ENCODE results near the gene WDFY4. TPM values are rescaled to one million over a fixed set of nuclear protein-coding genes. Genes with fewer than 3 reads are reported as not detected.

Gene WDFY4
- polyA plus RNA-seq, 4 donors, result 1.3 to 2.1 (median 1.7) TPM

- no peak for DNase-seq (ENCODE audit: low read depth in 4 of 4, low spot score in 3 of 4)
Measured at GRCh38 chr10:48839809-48840679, 155.4 kb downstream of the WDFY4 start.

GRCh38 chr10:48842231-48842630 is 157.6 kb downstream of the WDFY4 start:
- DNase-seq (ENCODE audit: low read depth in 4 of 4, low spot score in 3 of 4), result no peak

- no peak for DNase-seq (ENCODE audit: low read depth in 4 of 4, low spot score in 3 of 4)
Measured at GRCh38 chr10:48843198-48843597, 158.5 kb downstream of the WDFY4 start.

GRCh38 chr10:48844616-48845015 is 159.9 kb downstream of the WDFY4 start:
- no peak for DNase-seq (ENCODE audit: low read depth in 4 of 4, low spot score in 3 of 4)

GRCh38 chr10:48845512-48845911 is 160.8 kb downstream of the WDFY4 start:
- no peak for DNase-seq (ENCODE audit: low read depth in 4 of 4, low spot score in 3 of 4)

GRCh38 chr10:48847691-48848090 is 163.0 kb downstream of the WDFY4 start:
- DNase-seq (ENCODE audit: low read depth in 4 of 4, low spot score in 3 of 4), result no peak

- no peak for DNase-seq (ENCODE audit: low read depth in 4 of 4, low spot score in 3 of 4)
Measured at GRCh38 chr10:48856855-48857254, 172.2 kb downstream of the WDFY4 start.

- no peak for DNase-seq (ENCODE audit: low read depth in 4 of 4, low spot score in 3 of 4)
Measured at GRCh38 chr10:48872234-48872633, 187.6 kb downstream of the WDFY4 start.

GRCh38 chr10:48878091-48878490 is 193.4 kb downstream of the WDFY4 start:
- DNase-seq (ENCODE audit: low read depth in 4 of 4, low spot score in 3 of 4), result no peak

GRCh38 chr10:48879451-48879850 is 194.8 kb downstream of the WDFY4 start:
- DNase-seq (ENCODE audit: low read depth in 4 of 4, low spot score in 3 of 4), result no peak

- DNase-seq (ENCODE audit: low read depth in 4 of 4, low spot score in 3 of 4), result no peak
Measured at GRCh38 chr10:48880016-48880705, 195.5 kb downstream of the WDFY4 start.

GRCh38 chr10:48881937-48882336 is 197.3 kb downstream of the WDFY4 start:
- no peak for DNase-seq (ENCODE audit: low read depth in 4 of 4, low spot score in 3 of 4)

- no peak for DNase-seq (ENCODE audit: low read depth in 4 of 4, low spot score in 3 of 4)
Measured at GRCh38 chr10:48882881-48883280, 198.2 kb downstream of the WDFY4 start.

- DNase-seq (ENCODE audit: low read depth in 4 of 4, low spot score in 3 of 4), result no peak
Measured at GRCh38 chr10:48883701-48884100, 199.0 kb downstream of the WDFY4 start.

- DNase-seq (ENCODE audit: low read depth in 4 of 4, low spot score in 3 of 4), result no peak
Measured at GRCh38 chr10:48884179-48885045, 199.7 kb downstream of the WDFY4 start.

- no peak for DNase-seq (ENCODE audit: low read depth in 4 of 4, low spot score in 3 of 4)
Measured at GRCh38 chr10:48885376-48885775, 200.7 kb downstream of the WDFY4 start.

- DNase-seq (ENCODE audit: low read depth in 4 of 4, low spot score in 3 of 4), result no peak
Measured at GRCh38 chr10:48887982-48888381, 203.3 kb downstream of the WDFY4 start.

- DNase-seq (ENCODE audit: low read depth in 4 of 4, low spot score in 3 of 4), result no peak
Measured at GRCh38 chr10:48890888-48891850, 206.5 kb downstream of the WDFY4 start.

- no peak for DNase-seq (ENCODE audit: low read depth in 4 of 4, low spot score in 3 of 4)
Measured at GRCh38 chr10:48894911-48895802, 210.5 kb downstream of the WDFY4 start.
